CD14-positive monocyte (primary cell): ENCODE measurements around the gene SLC28A1. TPM values are rescaled to one million over a fixed set of nuclear protein-coding genes. Genes with fewer than 3 reads are reported as not detected.
A peak's percentile ranks its signal among the peaks of the same experiment; 100 is the strongest.

Source experiments
- DNase-seq, 3 donors: peaks; one replicate each; pipeline ENCODE4 v3.0.0-alpha.2; 2011 to 2022
- H2AFZ ChIP-seq: 2 replicates; pipeline ENCODE4 v1.6.0; 2012; ENCODE audit warnings: mild to moderate bottlenecking, low read depth, low read length, inconsistent platforms; ENCODE audit not compliant: insufficient read depth, poor library complexity, severe bottlenecking
- H3K27ac ChIP-seq, 2 donors: 1 replicate in 1 of 2; 2 replicates in 1 of 2; pipeline ENCODE4 v1.5.1; 2012 to 2013; ENCODE audit warnings: low read length in 2 of 2, control low read depth in 1 of 2, inconsistent platforms in 1 of 2, low read depth in 1 of 2, mild to moderate bottlenecking in 1 of 2
- H3K27me3 ChIP-seq, 2 donors: one replicate each; pipeline versions ENCODE4 v1.6.0 to v1.6.1; 2011 to 2013; ENCODE audit warnings: low read length in 2 of 2; ENCODE audit not compliant: control insufficient read depth in 2 of 2, insufficient read depth in 2 of 2
- H3K36me3 ChIP-seq, 2 donors: replicated peaks in 1 of 2; 1 replicate in 1 of 2; 2 replicates in 1 of 2; pipeline versions ENCODE4 v1.5.1 to v1.6.1; 2012 to 2013; ENCODE audit warnings: low read length in 2 of 2, control low read depth in 1 of 2, inconsistent platforms in 1 of 2, mild to moderate bottlenecking in 1 of 2; ENCODE audit not compliant: insufficient read depth in 2 of 2, control insufficient read depth in 1 of 2
- H3K4me1 ChIP-seq, 2 donors: 1 replicate in 1 of 2; 2 replicates in 1 of 2; pipeline versions ENCODE4 v1.5.1 to v1.6.1; 2012 to 2013; ENCODE audit warnings: low read length in 2 of 2, control low read depth in 1 of 2, inconsistent platforms in 1 of 2, mild to moderate bottlenecking in 1 of 2, moderate library complexity in 1 of 2; ENCODE audit not compliant: insufficient read depth in 2 of 2, control insufficient read depth in 1 of 2
- H3K4me2 ChIP-seq: replicated peaks from 2 replicates; pipeline ENCODE3; 2012; ENCODE audit warnings: low read length, moderate library complexity, mild to moderate bottlenecking; ENCODE audit not compliant: poor library complexity, severe bottlenecking; ENCODE audit errors: extremely low read depth
- H3K4me3 ChIP-seq, 3 experiments: fragments of 200-600 bp in 1 of 3; sonication (generic) in 1 of 3; replicated peaks in 1 of 3; 1 replicate in 2 of 3; 2 replicates in 1 of 3; pipeline ENCODE4 v1.5.1; 2011 to 2013; ENCODE audit warnings: low read length in 3 of 3, mild to moderate bottlenecking in 3 of 3, control low read depth in 2 of 3, low read depth in 2 of 3, inconsistent platforms in 1 of 3, moderate library complexity in 1 of 3
- H3K79me2 ChIP-seq: 2 replicates; pipeline ENCODE4 v1.6.0; 2012; ENCODE audit warnings: mild to moderate bottlenecking, control low read depth, inconsistent platforms, low read length, moderate library complexity; ENCODE audit not compliant: insufficient read depth
- H3K9ac ChIP-seq: 2 replicates; pipeline ENCODE4 v1.6.0; 2017; ENCODE audit warnings: low read length, mild to moderate bottlenecking; ENCODE audit not compliant: insufficient read depth, poor library complexity, severe bottlenecking
- H3K9me3 ChIP-seq, 2 donors: replicated peaks in 1 of 2; 1 replicate in 1 of 2; 2 replicates in 1 of 2; pipeline versions ENCODE4 v1.5.1 to v1.6.1; 2012 to 2013; ENCODE audit warnings: low read length in 2 of 2, control low read depth in 1 of 2; ENCODE audit not compliant: control insufficient read depth in 1 of 2, insufficient read depth in 1 of 2
- H4K20me1 ChIP-seq: 2 replicates; pipeline ENCODE4 v1.6.0; 2012; ENCODE audit warnings: mild to moderate bottlenecking, low read length, control low read depth, moderate library complexity; ENCODE audit not compliant: insufficient read depth
- H3K27ac Mint-ChIP-seq, 7 donors: one replicate each; pipeline ENCODE4 v1.8.0; 2020; ENCODE audit warnings: mild to moderate bottlenecking in 7 of 7, mixed read lengths in 7 of 7, moderate library complexity in 6 of 7, inconsistent platforms in 2 of 7
- H3K27me3 Mint-ChIP-seq, 3 donors: one replicate each; pipeline ENCODE4 v1.8.0; 2021 to 2022; ENCODE audit warnings: low read depth in 3 of 3, mild to moderate bottlenecking in 3 of 3, mixed read lengths in 3 of 3, moderate library complexity in 3 of 3, inconsistent platforms in 1 of 3
- H3K36me3 Mint-ChIP-seq, 2 donors: one replicate each; pipeline ENCODE4 v1.8.0; 2020; ENCODE audit warnings: mixed read lengths in 2 of 2, inconsistent platforms in 1 of 2, mild to moderate bottlenecking in 1 of 2
- H3K4me1 Mint-ChIP-seq: one replicate; pipeline ENCODE4 v1.8.0; 2020; ENCODE audit warnings: mild to moderate bottlenecking, mixed read lengths
- H3K4me3 Mint-ChIP-seq, 2 donors: one replicate each; pipeline ENCODE4 v1.8.0; 2020; ENCODE audit warnings: mild to moderate bottlenecking in 2 of 2, mixed read lengths in 2 of 2, moderate library complexity in 1 of 2
- H3K9me3 Mint-ChIP-seq, 7 donors: one replicate each; pipeline ENCODE4 v1.8.0; 2020 to 2022; ENCODE audit warnings: mixed read lengths in 7 of 7, mild to moderate bottlenecking in 6 of 7, moderate library complexity in 6 of 7, inconsistent platforms in 2 of 7
- WGBS: methylation state at CpG from one replicate; pipeline ENCODE4 v1.1.5; 2013; ENCODE audit warnings: missing lambda C conversion rate; ENCODE audit not compliant: insufficient coverage; 5-methylcytosine and 5-hydroxymethylcytosine counted together
- intact Hi-C, 2 donors: fragments of 100-400 bp; cut with micrococcal nuclease; formaldehyde crosslinking; loops; one replicate each; pipeline versions ENCODE4 v1.15.0 to v1.15.1; 2023
- polyA plus RNA-seq, 3 donors: library from polyadenylated mRNA; depleted of rRNA in 1 of 3; unstranded in 2 of 3; stranded (reverse) in 1 of 3; fragments of 300-500 nt in 2 of 3; fragments of >200 nt in 1 of 3; fragmentation: Illumina TruSeq in 2 of 3; gene quantifications; 1 replicate in 2 of 3; 2 replicates in 1 of 3; pipeline ENCODE4 v1.2.3, GENCODE V29; 2012 to 2021
- TF ChIP-seq, protein P1 (sequence below): fragments of 200-600 bp; IDR thresholded peaks from one replicate; pipeline ENCODE4 v1.8.0; 2022; ENCODE audit warnings: antibody characterized with exemption, mild to moderate bottlenecking

SLC28A1 gene
- polyA plus RNA-seq, 3 donors = not detected

DNA sequence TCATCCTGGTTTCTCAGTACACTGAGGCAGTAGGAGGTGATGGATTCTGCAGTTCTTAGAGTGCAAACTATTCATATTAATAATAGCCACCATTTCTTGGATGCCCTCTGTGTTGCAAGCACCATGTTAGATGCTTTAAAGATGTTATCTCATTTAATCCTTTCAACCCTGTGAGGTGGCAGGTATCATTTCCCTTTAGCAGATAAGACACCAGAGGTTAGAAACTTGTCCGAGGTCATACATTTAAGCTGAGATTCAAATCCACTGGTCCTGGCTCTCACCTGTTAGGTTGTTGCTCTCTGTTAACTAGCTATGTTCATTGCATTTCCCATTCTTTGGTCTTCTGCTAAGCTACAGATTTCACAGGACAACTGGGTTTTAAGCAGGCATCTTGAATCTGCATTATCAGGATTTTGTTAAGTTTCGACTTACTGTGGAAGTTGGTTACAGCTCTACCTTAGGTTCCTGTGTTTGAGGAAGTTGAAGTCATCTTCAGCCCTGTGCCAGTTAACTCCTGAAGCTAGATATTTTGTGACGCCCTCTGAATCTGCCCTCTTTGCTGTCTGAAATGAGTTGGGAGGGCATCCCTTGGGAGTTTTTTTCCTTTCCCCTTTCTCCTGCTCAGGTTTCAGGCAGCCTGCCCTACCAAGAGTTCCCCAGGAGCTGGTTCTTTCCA lies 103.6 kb downstream of the SLC28A1 start:
- H3K27ac ChIP-seq = no peak overlapping the region

DNA sequence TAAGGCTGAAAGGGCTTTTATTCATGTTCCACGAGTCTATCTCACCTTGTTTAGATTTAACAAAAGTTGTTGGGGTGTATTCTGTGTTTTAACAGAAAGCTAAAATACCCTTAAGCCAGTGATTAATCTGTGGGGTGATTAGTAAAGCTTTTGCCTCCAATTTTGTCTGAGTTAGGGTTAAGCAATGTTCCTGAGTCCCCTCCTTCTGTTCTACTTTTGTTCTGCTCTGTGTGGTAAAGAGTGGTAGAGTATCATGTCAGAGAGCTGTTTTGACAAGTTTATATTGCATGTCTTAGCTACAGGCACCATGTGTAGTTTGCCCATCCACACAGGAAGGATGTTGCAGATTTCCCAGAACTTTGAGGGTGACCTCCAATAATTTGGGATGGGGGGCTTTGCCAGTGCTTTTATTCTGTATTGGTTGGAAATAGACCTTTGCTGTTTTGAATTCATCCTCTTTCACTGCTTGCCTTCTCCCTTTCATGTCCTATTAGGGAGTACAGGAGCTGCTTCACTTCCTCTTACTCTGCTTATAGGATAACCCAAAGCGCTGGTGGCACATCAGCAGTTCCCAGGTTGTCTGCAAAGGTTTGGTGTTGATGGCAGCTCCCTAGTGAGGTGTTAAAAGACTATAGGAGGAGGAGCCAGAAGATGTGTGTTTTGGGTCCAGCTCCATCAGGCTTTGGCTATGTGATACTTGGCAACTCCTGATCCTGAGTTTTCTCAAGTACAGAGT lies 104.6 kb downstream of the SLC28A1 start:
- no peaks in the 10 kb centered on the region for H3K27me3 ChIP-seq
- peaks cover 79% of the 10 kb centered on the region for H3K79me2 ChIP-seq
- no peaks in the 10 kb centered on the region for H3K36me3 ChIP-seq
- TF ChIP-seq, protein P1, sequence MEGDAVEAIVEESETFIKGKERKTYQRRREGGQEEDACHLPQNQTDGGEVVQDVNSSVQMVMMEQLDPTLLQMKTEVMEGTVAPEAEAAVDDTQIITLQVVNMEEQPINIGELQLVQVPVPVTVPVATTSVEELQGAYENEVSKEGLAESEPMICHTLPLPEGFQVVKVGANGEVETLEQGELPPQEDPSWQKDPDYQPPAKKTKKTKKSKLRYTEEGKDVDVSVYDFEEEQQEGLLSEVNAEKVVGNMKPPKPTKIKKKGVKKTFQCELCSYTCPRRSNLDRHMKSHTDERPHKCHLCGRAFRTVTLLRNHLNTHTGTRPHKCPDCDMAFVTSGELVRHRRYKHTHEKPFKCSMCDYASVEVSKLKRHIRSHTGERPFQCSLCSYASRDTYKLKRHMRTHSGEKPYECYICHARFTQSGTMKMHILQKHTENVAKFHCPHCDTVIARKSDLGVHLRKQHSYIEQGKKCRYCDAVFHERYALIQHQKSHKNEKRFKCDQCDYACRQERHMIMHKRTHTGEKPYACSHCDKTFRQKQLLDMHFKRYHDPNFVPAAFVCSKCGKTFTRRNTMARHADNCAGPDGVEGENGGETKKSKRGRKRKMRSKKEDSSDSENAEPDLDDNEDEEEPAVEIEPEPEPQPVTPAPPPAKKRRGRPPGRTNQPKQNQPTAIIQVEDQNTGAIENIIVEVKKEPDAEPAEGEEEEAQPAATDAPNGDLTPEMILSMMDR = no peak
- no peak overlapping the region for H3K4me3 Mint-ChIP-seq
- H4K20me1 ChIP-seq = peaks cover 78% of the 10 kb centered on the region
- no peak overlapping the region for H3K27ac ChIP-seq
- no peak overlapping the region for H3K9ac ChIP-seq
- H3K27me3 Mint-ChIP-seq = no peaks in the 10 kb centered on the region
- H3K27ac Mint-ChIP-seq = peak overlapping the region in 2 of 7 donors; percentile 3 to 50
- WGBS = no CpG with 5 or more reads among the region's 2 CpGs
- H3K4me2 ChIP-seq = no peak overlapping the region
- no peaks in the 10 kb centered on the region for H3K9me3 Mint-ChIP-seq
- H3K4me3 ChIP-seq = no peak overlapping the region
- H3K4me1 ChIP-seq = peaks cover 18 to 43% of the 10 kb centered on the region in 2 donors
- DNase-seq = no peak
- intact Hi-C loops = loop anchor here in 1 of 2 donors (10.0 kb wide), 1 partner anchor 274 kb away; the partner anchor contains the start of gene SEC11A
- no peak overlapping the region for H2AFZ ChIP-seq
- H3K36me3 Mint-ChIP-seq = peaks cover 0 to 5% of the 10 kb centered on the region in 2 donors
- no peaks in the 10 kb centered on the region for H3K9me3 ChIP-seq
- peaks cover 60% of the 10 kb centered on the region for H3K4me1 Mint-ChIP-seq

More for the DNA sequence above, 103.6 kb downstream of the SLC28A1 start:
- peaks cover 66% of the 10 kb centered on the region for H3K4me1 Mint-ChIP-seq
- Histone ChIP-seq H3K4me2 (no peak overlapping the region), H3K4me3 (no peak overlapping the region), H3K4me1 (peaks cover 21 to 48% of the 10 kb centered on the region in 2 donors), H3K9me3 (no peaks in the 10 kb centered on the region), H4K20me1 (peaks cover 81% of the 10 kb centered on the region), H3K9ac (no peak overlapping the region), H3K27me3 (no peaks in the 10 kb centered on the region), H3K79me2 (peaks cover 85% of the 10 kb centered on the region), H3K36me3 (no peaks in the 10 kb centered on the region), H2AFZ (no peak overlapping the region)
- intact Hi-C loops = loop anchor here in 1 of 2 donors (10.0 kb wide), 1 partner anchor 273 kb away; the partner anchor contains the start of gene SEC11A
- WGBS = 60% methylated on average over 2 of the region's 3 CpGs
- H3K9me3 Mint-ChIP-seq = no peaks in the 10 kb centered on the region
- H3K36me3 Mint-ChIP-seq = peaks cover 0 to 5% of the 10 kb centered on the region in 2 donors
- H3K4me3 Mint-ChIP-seq = no peak overlapping the region
- peak overlapping the region in 3 of 7 donors; percentile 19 to 57 (median 52) for H3K27ac Mint-ChIP-seq
- H3K27me3 Mint-ChIP-seq = peaks cover 0 to 1% (median 0%) of the 10 kb centered on the region in 3 donors
- TF ChIP-seq, protein P1 = no peak
- no peak for DNase-seq
